Measurements from ENCODE around the gene CCNB1IP1. TPM values are rescaled to one million over a fixed set of nuclear protein-coding genes. Genes with fewer than 3 reads are reported as not detected.

Gene CCNB1IP1
- total and polyA plus RNA-seq, 2 experiments from 2014 or later = 13.5 to 52.0 TPM

DNA sequence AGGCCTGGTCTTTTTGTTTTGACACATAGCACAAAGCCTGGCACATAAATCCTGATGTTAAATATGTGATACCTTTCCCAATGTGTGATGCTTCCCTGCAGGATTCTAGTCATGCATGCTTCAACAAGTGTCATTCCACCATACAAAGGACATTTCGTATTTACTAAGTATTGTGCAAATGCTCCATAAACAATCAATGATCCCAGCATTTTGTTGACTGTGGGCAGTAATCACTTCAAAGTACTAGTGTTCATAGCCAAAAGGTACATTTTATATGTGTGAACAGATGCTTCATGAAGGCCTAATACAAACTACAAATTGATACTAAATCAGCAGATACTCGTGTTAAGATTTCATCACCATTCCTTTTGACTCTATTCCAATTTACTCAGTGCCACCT is 4.4 kb downstream of the CCNB1IP1 start:
- peaks cover 29% of the 10 kb centered on the region for H3K36me3 ChIP-seq (ENCODE audit: low read depth)
- no peak for TF ChIP-seq EZH2 (IDR thresholded peaks at IDR 0.05; ENCODE audit: insufficient read depth, poor library complexity, severe bottlenecking)
- H3K9ac ChIP-seq = no peak overlapping the region
- no peak for DNase-seq
- peaks cover 80% of the 10 kb centered on the region for H3K79me2 ChIP-seq (ENCODE audit: insufficient read depth)
- H4K20me1 ChIP-seq (ENCODE audit: insufficient read depth) = 0 out of 2 replicates have a peak, but pooled peaks cover 3% of the 10 kb centered on the region
- in situ Hi-C loops (cut with MboI) = loop anchor here (10.0 kb wide), 2 partner anchors 276 to 366 kb away; no protein-coding TSS in a partner anchor
- no peaks in the 10 kb centered on the region for H3K9me2 ChIP-seq (ENCODE audit: insufficient read depth)
- WGBS, 2 experiments (ENCODE audit: low coverage in 1 of 2, low lambda C conversion rate in 2 of 2, missing lambda C conversion rate in 2 of 2) = 54 to 60% methylated on average over 2 of the region's 2 CpGs
- peaks cover 12% of the 10 kb centered on the region for H3K4me1 ChIP-seq (ENCODE audit: insufficient read depth)
- peaks cover 38% of the 10 kb centered on the region for H3F3A ChIP-seq (ENCODE audit: insufficient read depth)
- no peaks in the 10 kb centered on the region for H3K27me3 ChIP-seq (replicated peaks; ENCODE audit: insufficient read depth)
- H2AFZ ChIP-seq = no peak overlapping the region
- H3K4me3 ChIP-seq = no peak overlapping the region
- no peak overlapping the region for H3K4me2 ChIP-seq (ENCODE audit: unreplicated experiment)
- no peaks in the 10 kb centered on the region for H3K9me3 ChIP-seq (ENCODE audit: low read depth)
- no peak overlapping the region for H3K27ac ChIP-seq

DNA sequence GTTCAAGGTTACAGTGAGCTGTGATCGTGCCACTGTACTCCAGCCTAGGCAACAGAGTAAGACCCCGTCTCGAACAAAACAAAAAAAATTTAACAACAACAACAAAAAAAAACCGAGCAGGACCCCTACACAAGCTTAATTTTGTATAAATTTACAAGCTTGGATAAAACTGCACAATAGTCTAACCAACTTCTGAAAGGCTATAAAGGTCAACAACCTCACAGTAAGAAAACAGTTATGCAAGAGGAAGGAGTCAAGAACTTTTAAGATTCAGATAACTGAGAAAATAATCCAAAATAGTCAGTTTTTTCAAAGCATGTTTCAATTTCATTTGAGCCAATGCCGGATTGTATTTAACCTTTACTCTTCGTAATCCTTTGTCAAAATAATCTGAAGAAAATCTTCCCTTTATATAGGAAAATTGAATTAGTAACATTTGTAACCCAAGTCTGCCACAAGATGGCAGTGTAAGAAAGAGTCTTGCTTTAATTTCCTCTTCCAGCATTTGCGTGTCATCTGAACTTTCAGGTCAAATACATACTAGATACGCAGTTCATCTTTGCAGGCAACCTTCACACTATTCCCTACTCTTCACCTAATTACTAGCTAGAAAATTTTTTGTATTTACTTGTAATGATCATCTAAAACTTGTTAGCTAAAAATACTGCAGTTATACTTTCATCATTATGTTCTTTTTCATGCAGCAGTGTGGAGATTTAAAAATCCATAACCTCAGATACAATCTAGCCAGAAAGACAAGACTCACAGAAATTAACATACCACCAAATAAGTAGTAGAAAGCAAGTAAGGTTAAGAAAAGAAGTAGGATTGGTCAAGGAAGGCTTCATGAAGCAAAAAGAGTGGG is 5.8 kb downstream of the CCNB1IP1 start:
- Histone ChIP-seq H3K79me2 (ENCODE audit: insufficient read depth) (peaks cover 80% of the 10 kb centered on the region), H3K4me2 (ENCODE audit: unreplicated experiment) (peak overlapping the region; percentile 38)

DNA sequence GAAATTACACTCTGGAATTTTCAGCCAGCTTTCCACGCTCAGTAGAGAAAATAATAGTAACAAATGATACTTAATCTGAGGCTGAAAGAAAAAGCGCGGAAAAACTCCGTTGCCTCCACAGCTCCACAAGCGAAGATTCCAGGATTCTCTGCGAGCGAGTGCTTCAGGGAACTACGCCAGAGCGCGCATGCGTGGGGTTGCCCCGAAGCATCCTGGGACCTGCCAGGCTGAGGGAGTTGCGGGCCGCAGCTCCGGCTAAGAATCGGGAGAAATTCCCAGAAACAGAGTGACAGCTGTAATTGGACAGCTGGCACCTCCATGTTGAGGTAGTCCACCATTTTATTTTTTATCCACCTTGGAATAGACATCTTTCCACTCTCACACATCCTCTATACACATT is 15.4 kb downstream of the CCNB1IP1 start:
- Histone ChIP-seq H2AFZ (no peak overlapping the region), H3K36me3 (ENCODE audit: low read depth) (peaks cover 46% of the 10 kb centered on the region), H3K4me2 (ENCODE audit: unreplicated experiment) (no peak overlapping the region), H3K4me3 (no peak overlapping the region), H3K27me3 (replicated peaks; ENCODE audit: insufficient read depth) (no peaks in the 10 kb centered on the region), H3K27ac (no peak overlapping the region), H3K9me2 (ENCODE audit: insufficient read depth) (no peaks in the 10 kb centered on the region), H3F3A (ENCODE audit: insufficient read depth) (peaks cover 10% of the 10 kb centered on the region; the same call in 1 of the 2 replicates), H3K79me2 (ENCODE audit: insufficient read depth) (peaks cover 17% of the 10 kb centered on the region), H3K4me1 (ENCODE audit: insufficient read depth) (no peaks in the 10 kb centered on the region), H3K9ac (no peak overlapping the region), H3K9me3 (ENCODE audit: low read depth) (no peaks in the 10 kb centered on the region), H4K20me1 (ENCODE audit: insufficient read depth) (no peaks in the 10 kb centered on the region)
- 95 to 98% methylated on average over 16 of the region's 16 CpGs for WGBS, 2 experiments (ENCODE audit: low coverage in 1 of 2, low lambda C conversion rate in 2 of 2, missing lambda C conversion rate in 2 of 2)
- in situ Hi-C loops (cut with MboI) = no loop called here
- DNase-seq = no peak
- TF ChIP-seq EZH2 (IDR thresholded peaks at IDR 0.05; ENCODE audit: insufficient read depth, poor library complexity, severe bottlenecking) (no peak), EZH2phosphoT487 (IDR thresholded peaks at IDR 0.05; ENCODE audit: insufficient read depth, low read depth) (no peak)

More for the DNA sequence above, 5.8 kb downstream of the CCNB1IP1 start:
- Histone ChIP-seq H4K20me1 (ENCODE audit: insufficient read depth) (0 out of 2 replicates have a peak, but pooled peaks cover 3% of the 10 kb centered on the region), H3K9me2 (ENCODE audit: insufficient read depth) (no peaks in the 10 kb centered on the region), H3F3A (ENCODE audit: insufficient read depth) (peaks cover 24% of the 10 kb centered on the region), H3K4me1 (ENCODE audit: insufficient read depth) (peaks cover 9% of the 10 kb centered on the region; the same call in 1 of the 2 replicates), H3K27me3 (replicated peaks; ENCODE audit: insufficient read depth) (no peaks in the 10 kb centered on the region), H2AFZ (peak overlapping the region; percentile 48), H3K9ac (peak overlapping the region; percentile 27; the same call in 1 of the 2 replicates), H3K4me3 (0 out of 2 replicates have a peak overlapping the region, but pooled peaks have one; percentile 26), H3K27ac (peak overlapping the region; percentile 37), H3K9me3 (ENCODE audit: low read depth) (no peaks in the 10 kb centered on the region), H3K36me3 (ENCODE audit: low read depth) (peaks cover 36% of the 10 kb centered on the region)
- in situ Hi-C loops (cut with MboI) = loop anchor here (10.0 kb wide), 2 partner anchors 278 to 368 kb away; no protein-coding TSS in a partner anchor
- peak; percentile 78 for DNase-seq
- 52 to 53% methylated on average over 8 of the region's 8 CpGs for WGBS, 2 experiments (ENCODE audit: low coverage in 1 of 2, low lambda C conversion rate in 2 of 2, missing lambda C conversion rate in 2 of 2)
- no peak for TF ChIP-seq EZH2 (IDR thresholded peaks at IDR 0.05; ENCODE audit: insufficient read depth, poor library complexity, severe bottlenecking)
- no peak for TF ChIP-seq EZH2phosphoT487 (IDR thresholded peaks at IDR 0.05; ENCODE audit: insufficient read depth, low read depth)

DNA sequence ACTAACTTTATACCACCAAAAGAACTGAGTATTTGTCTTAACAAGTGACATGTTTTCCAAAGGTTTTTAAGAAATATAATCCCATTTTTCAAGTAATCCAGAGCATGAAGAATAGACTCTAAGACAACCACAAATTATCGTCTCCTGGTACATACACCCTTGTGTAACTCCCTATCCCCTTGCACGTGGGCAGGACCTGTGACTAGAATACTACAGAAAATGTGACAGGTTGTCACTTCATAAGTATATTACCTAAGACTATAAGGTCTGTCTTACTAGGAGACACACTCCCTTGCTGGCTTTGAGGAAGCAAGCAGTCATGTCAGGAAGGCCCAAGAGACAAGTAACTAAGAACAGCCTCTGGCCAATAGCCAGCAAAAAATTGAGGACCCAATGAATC is 19.1 kb downstream of the CCNB1IP1 start:
- in situ Hi-C loops (cut with MboI) = no loop called here
- H3F3A ChIP-seq (ENCODE audit: insufficient read depth) = peaks cover 10% of the 10 kb centered on the region; the same call in 1 of the 2 replicates
- no peak for DNase-seq
- no peak overlapping the region for H2AFZ ChIP-seq
- H3K36me3 ChIP-seq (ENCODE audit: low read depth) = peaks cover 36% of the 10 kb centered on the region
- H3K79me2 ChIP-seq (ENCODE audit: insufficient read depth) = no peaks in the 10 kb centered on the region
- H3K27ac ChIP-seq = no peak overlapping the region
- H3K9ac ChIP-seq = no peak overlapping the region
- H3K4me3 ChIP-seq = no peak overlapping the region
- no peaks in the 10 kb centered on the region for H3K9me2 ChIP-seq (ENCODE audit: insufficient read depth)
- no peaks in the 10 kb centered on the region for H3K27me3 ChIP-seq (replicated peaks; ENCODE audit: insufficient read depth)
- 93 to 97% methylated on average over 2 of the region's 2 CpGs for WGBS, 2 experiments (ENCODE audit: low coverage in 1 of 2, low lambda C conversion rate in 2 of 2, missing lambda C conversion rate in 2 of 2)
- H3K4me2 ChIP-seq (ENCODE audit: unreplicated experiment) = no peak overlapping the region
- TF ChIP-seq EZH2 (IDR thresholded peaks at IDR 0.05; ENCODE audit: insufficient read depth, poor library complexity, severe bottlenecking) = no peak
- no peak for TF ChIP-seq EZH2phosphoT487 (IDR thresholded peaks at IDR 0.05; ENCODE audit: insufficient read depth, low read depth)
- no peaks in the 10 kb centered on the region for H3K9me3 ChIP-seq (ENCODE audit: low read depth)
- no peaks in the 10 kb centered on the region for H4K20me1 ChIP-seq (ENCODE audit: insufficient read depth)
- no peaks in the 10 kb centered on the region for H3K4me1 ChIP-seq (ENCODE audit: insufficient read depth)
